ENCODE measurements around the gene CPN2. TPM values are rescaled to one million over a fixed set of nuclear protein-coding genes. Genes with fewer than 3 reads are reported as not detected.

Gene CPN2
- total and polyA plus RNA-seq, 2 of the 13 experiments (the other 11 are each of a cell fraction or from before 2014, with no cell fraction given) = 26.7 to 27.7 TPM

DNA sequence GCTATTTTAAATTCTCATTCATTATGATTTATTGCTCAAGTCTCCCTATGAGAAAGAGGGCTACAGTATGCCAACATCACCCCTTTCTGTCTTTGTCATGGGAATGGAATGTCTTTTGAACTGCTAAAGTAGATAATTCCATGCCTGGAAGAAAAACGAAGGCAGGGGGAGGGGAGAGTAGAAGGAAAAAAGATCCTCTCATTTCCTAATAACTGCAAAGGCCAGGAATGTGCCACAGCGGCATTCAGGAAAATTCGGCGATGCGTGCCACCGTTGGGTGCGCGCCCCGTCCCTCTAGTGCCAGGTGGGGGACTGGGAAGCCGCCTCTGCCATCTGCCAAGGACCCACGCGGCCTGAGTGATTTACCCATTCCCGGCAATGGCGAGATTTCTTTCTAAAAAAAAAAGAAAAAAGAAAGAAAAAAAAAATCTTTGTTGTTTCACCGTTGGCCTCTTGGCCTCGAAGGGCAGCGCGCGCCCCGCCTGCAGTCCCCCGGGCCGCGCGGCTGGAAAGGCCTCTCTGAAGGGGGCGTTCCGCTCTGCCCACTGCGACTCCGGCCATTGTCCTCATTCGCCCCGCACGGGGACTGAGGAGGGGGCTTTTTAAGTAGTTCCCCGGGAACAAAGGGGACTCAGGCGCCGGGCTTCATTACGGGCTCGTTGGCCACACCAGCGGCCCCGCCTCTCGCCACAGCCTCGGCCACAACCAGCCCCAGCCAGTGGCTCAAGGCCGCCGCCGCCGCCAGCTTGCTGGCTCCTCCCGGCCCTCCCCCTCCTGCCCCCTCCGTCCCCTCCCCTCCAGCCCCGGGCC is 54.5 kb downstream of the CPN2 start (continued):
- TF ChIP-seq POLR2G (IDR thresholded peaks at IDR 0.05; ENCODE audit: low read depth, low read length) = no peak
- TF ChIP-seq RXRB (CRISPR knock-in tag; IDR thresholded peaks at IDR 0.05; ENCODE audit: borderline replicate concordance) = peak; percentile 25; the same call in 1 of the 2 replicates
- no peak for TF ChIP-seq ZNF629 (CRISPR knock-in tag; conservative IDR thresholded peaks at IDR 0.05)
- TF ChIP-seq, protein P1, sequence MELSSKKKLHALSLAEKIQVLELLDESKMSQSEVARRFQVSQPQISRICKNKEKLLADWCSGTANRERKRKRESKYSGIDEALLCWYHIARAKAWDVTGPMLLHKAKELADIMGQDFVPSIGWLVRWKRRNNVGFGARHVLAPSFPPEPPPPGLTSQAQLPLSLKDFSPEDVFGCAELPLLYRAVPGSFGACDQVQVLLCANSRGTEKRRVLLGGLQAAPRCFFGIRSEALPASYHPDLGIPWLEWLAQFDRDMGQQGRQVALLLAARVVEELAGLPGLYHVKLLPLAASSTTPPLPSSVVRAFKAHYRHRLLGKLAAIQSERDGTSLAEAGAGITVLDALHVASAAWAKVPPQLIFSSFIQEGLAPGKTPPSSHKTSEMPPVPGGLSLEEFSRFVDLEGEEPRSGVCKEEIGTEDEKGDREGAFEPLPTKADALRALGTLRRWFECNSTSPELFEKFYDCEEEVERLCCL (CRISPR knock-in tag; IDR thresholded peaks at IDR 0.05; ENCODE audit: borderline replicate concordance) = no peak
- TF ChIP-seq, protein P2, sequence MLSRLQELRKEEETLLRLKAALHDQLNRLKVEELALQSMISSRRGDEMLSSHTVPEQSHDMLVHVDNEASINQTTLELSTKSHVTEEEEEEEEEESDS (CRISPR knock-in tag; IDR thresholded peaks at IDR 0.05; ENCODE audit: borderline replicate concordance) = no peak
- TF ChIP-seq, protein P3, sequence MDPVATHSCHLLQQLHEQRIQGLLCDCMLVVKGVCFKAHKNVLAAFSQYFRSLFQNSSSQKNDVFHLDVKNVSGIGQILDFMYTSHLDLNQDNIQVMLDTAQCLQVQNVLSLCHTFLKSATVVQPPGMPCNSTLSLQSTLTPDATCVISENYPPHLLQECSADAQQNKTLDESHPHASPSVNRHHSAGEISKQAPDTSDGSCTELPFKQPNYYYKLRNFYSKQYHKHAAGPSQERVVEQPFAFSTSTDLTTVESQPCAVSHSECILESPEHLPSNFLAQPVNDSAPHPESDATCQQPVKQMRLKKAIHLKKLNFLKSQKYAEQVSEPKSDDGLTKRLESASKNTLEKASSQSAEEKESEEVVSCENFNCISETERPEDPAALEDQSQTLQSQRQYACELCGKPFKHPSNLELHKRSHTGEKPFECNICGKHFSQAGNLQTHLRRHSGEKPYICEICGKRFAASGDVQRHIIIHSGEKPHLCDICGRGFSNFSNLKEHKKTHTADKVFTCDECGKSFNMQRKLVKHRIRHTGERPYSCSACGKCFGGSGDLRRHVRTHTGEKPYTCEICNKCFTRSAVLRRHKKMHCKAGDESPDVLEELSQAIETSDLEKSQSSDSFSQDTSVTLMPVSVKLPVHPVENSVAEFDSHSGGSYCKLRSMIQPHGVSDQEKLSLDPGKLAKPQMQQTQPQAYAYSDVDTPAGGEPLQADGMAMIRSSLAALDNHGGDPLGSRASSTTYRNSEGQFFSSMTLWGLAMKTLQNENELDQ (CRISPR knock-in tag; IDR thresholded peaks at IDR 0.05; ENCODE audit: borderline replicate concordance) = no peak
- TF ChIP-seq SKI (IDR thresholded peaks at IDR 0.05; ENCODE audit: partially characterized antibody) = no peak
- peak; percentile 54; the same call in 1 of the 2 replicates for TF ChIP-seq PHF8 (CRISPR knock-in tag; IDR thresholded peaks at IDR 0.05)
- no peak for TF ChIP-seq SIX1 (CRISPR knock-in tag; IDR thresholded peaks at IDR 0.05; ENCODE audit: borderline replicate concordance)
- TF ChIP-seq CBFB (CRISPR knock-in tag; IDR thresholded peaks at IDR 0.05) = no peak
- TF ChIP-seq MTA3 (CRISPR knock-in tag; IDR thresholded peaks at IDR 0.05) = no peak
- no peak for TF ChIP-seq ZNF138 (CRISPR knock-in tag; IDR thresholded peaks at IDR 0.05; ENCODE audit: low read depth)
- TF ChIP-seq, protein P4, sequence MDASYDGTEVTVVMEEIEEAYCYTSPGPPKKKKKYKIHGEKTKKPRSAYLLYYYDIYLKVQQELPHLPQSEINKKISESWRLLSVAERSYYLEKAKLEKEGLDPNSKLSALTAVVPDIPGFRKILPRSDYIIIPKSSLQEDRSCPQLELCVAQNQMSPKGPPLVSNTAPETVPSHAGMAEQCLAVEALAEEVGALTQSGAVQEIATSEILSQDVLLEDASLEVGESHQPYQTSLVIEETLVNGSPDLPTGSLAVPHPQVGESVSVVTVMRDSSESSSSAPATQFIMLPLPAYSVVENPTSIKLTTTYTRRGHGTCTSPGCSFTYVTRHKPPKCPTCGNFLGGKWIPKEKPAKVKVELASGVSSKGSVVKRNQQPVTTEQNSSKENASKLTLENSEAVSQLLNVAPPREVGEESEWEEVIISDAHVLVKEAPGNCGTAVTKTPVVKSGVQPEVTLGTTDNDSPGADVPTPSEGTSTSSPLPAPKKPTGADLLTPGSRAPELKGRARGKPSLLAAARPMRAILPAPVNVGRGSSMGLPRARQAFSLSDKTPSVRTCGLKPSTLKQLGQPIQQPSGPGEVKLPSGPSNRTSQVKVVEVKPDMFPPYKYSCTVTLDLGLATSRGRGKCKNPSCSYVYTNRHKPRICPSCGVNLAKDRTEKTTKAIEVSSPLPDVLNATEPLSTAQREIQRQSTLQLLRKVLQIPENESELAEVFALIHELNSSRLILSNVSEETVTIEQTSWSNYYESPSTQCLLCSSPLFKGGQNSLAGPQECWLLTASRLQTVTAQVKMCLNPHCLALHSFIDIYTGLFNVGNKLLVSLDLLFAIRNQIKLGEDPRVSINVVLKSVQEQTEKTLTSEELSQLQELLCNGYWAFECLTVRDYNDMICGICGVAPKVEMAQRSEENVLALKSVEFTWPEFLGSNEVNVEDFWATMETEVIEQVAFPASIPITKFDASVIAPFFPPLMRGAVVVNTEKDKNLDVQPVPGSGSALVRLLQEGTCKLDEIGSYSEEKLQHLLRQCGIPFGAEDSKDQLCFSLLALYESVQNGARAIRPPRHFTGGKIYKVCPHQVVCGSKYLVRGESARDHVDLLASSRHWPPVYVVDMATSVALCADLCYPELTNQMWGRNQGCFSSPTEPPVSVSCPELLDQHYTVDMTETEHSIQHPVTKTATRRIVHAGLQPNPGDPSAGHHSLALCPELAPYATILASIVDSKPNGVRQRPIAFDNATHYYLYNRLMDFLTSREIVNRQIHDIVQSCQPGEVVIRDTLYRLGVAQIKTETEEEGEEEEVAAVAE (CRISPR knock-in tag; IDR thresholded peaks at IDR 0.05; ENCODE audit: borderline replicate concordance) = no peak
- TF ChIP-seq, protein P5, sequence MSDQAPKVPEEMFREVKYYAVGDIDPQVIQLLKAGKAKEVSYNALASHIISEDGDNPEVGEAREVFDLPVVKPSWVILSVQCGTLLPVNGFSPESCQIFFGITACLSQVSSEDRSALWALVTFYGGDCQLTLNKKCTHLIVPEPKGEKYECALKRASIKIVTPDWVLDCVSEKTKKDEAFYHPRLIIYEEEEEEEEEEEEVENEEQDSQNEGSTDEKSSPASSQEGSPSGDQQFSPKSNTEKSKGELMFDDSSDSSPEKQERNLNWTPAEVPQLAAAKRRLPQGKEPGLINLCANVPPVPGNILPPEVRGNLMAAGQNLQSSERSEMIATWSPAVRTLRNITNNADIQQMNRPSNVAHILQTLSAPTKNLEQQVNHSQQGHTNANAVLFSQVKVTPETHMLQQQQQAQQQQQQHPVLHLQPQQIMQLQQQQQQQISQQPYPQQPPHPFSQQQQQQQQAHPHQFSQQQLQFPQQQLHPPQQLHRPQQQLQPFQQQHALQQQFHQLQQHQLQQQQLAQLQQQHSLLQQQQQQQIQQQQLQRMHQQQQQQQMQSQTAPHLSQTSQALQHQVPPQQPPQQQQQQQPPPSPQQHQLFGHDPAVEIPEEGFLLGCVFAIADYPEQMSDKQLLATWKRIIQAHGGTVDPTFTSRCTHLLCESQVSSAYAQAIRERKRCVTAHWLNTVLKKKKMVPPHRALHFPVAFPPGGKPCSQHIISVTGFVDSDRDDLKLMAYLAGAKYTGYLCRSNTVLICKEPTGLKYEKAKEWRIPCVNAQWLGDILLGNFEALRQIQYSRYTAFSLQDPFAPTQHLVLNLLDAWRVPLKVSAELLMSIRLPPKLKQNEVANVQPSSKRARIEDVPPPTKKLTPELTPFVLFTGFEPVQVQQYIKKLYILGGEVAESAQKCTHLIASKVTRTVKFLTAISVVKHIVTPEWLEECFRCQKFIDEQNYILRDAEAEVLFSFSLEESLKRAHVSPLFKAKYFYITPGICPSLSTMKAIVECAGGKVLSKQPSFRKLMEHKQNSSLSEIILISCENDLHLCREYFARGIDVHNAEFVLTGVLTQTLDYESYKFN (CRISPR knock-in tag; conservative IDR thresholded peaks at IDR 0.05) = peak; percentile 29; the same call in 1 of the 2 replicates
- TF ChIP-seq MLLT10 (CRISPR knock-in tag; IDR thresholded peaks at IDR 0.05) = no peak
- 0 out of 2 replicates have a peak, but pooled peaks have one; percentile 11 for TF ChIP-seq BCL6 (CRISPR knock-in tag; IDR thresholded peaks at IDR 0.05)
- TF ChIP-seq KLF16 (CRISPR knock-in tag; IDR thresholded peaks at IDR 0.05) = no peak
